Measurements from ENCODE around the gene TIPARP. TPM values are rescaled to one million over a fixed set of nuclear protein-coding genes. Genes with fewer than 3 reads are reported as not detected.
A peak's percentile ranks its signal among the peaks of the same experiment; 100 is the strongest.

The TIPARP gene
- total RNA-seq, 1 experiment from 2014 or later = 20.4 TPM

DNA sequence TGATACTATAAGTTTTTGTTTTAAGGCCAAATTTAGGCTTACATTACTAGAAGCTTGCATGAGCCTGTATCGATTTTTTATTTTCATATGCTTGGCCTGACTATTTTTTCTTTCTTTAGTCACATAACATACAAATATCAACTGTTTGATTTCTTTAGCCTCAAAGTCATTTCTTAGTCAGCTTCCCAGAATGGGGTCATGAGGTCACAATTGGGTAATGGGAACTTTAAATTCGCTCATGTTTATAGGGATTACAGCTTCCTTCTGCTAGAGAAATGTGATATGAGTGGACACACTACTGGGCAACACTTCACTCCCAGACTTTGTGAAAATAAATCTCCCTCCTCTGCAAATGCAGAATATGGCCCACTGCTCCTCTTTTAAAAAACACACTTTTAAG lies 9.1 kb upstream of the TIPARP start:
- Histone ChIP-seq H3K27ac (ENCODE audit: low read length) (no peak overlapping the region), H3K79me2 (ENCODE audit: low read length) (no peaks in the 10 kb centered on the region), H3K9ac (ENCODE audit: low read length) (no peak overlapping the region), H2AFZ (ENCODE audit: low read length) (no peak overlapping the region), H3K4me2 (ENCODE audit: low read depth, low read length, poor library complexity, severe bottlenecking) (no peak overlapping the region), H3K4me3 (ENCODE audit: low read length) (no peak overlapping the region), H3K27me3 (ENCODE audit: low read length) (no peaks in the 10 kb centered on the region), H3K36me3 (ENCODE audit: insufficient read depth, low read length) (no peaks in the 10 kb centered on the region), H4K20me1 (ENCODE audit: insufficient read depth, low read depth, low read length) (no peaks in the 10 kb centered on the region), H3K9me3 (ENCODE audit: low read length) (no peaks in the 10 kb centered on the region), H3K4me1 (ENCODE audit: low read length) (no peaks in the 10 kb centered on the region), H3K9me2 (replicated peaks; ENCODE audit: insufficient read depth, low read length) (no peaks in the 10 kb centered on the region)
- DNase-seq = no peak

DNA sequence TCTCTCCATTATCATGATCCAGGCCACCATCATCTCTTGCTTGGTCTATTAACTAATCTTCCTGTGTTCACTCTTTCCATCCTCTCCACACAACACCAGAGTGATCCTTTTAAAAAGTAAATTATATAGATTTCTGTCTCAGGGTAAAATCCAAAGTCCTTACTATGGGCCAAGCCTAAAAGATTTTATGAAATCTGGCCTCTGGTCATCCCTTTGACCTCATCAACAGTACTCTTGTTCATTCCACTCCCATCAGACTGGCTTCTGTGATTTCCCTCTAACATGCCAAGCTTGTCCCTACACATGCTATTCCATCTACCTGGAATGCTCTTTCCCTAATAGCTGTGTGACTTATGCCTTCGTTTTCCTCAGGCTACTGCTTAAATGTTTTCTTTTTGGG lies 8.3 kb upstream of the TIPARP start:
- H3K9me3 ChIP-seq (ENCODE audit: low read length) = no peaks in the 10 kb centered on the region
- no peaks in the 10 kb centered on the region for H3K9me2 ChIP-seq (replicated peaks; ENCODE audit: insufficient read depth, low read length)
- no peaks in the 10 kb centered on the region for H3K79me2 ChIP-seq (ENCODE audit: low read length)
- no peak overlapping the region for H2AFZ ChIP-seq (ENCODE audit: low read length)
- H3K27ac ChIP-seq (ENCODE audit: low read length) = no peak overlapping the region
- no peak for DNase-seq
- no peak overlapping the region for H3K4me3 ChIP-seq (ENCODE audit: low read length)
- H3K4me1 ChIP-seq (ENCODE audit: low read length) = no peaks in the 10 kb centered on the region
- H4K20me1 ChIP-seq (ENCODE audit: insufficient read depth, low read depth, low read length) = no peaks in the 10 kb centered on the region
- H3K4me2 ChIP-seq (ENCODE audit: low read depth, low read length, poor library complexity, severe bottlenecking) = no peak overlapping the region
- no peaks in the 10 kb centered on the region for H3K36me3 ChIP-seq (ENCODE audit: insufficient read depth, low read length)
- no peak overlapping the region for H3K9ac ChIP-seq (ENCODE audit: low read length)
- no peaks in the 10 kb centered on the region for H3K27me3 ChIP-seq (ENCODE audit: low read length)

DNA sequence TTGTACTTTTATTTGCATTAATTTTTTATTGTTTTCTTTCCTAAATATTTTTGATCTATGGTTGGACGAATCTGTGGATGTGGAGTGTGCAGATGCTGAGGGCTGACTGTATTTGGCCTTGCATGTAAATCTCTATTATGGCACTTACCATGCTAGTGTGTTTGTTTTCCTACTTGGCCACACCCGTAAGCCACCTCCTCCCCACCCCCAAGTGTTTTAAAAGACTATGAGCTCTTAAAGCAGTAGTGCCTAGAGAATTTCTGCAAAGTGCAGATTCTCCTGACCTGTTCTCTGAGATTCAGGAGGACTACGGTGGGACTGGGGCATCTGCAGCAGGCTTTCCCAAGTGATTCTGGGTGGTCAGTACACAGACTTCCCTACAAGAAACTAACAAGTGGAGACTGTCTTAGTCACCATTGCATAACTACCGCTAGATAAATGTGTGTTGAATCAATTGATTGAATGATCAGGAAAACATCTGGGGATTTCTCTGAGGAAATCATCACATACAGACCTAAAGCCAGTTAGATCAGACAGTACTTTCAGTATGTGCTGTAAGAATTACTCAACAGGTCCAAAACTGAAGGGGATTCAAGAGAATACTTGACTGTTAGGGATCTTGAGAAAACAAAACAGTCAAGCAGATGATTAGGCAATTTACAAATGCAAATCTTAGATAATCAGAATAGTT lies 6.2 kb upstream of the TIPARP start:
- H3K4me2 ChIP-seq (ENCODE audit: low read depth, low read length, poor library complexity, severe bottlenecking) = no peak overlapping the region

DNA sequence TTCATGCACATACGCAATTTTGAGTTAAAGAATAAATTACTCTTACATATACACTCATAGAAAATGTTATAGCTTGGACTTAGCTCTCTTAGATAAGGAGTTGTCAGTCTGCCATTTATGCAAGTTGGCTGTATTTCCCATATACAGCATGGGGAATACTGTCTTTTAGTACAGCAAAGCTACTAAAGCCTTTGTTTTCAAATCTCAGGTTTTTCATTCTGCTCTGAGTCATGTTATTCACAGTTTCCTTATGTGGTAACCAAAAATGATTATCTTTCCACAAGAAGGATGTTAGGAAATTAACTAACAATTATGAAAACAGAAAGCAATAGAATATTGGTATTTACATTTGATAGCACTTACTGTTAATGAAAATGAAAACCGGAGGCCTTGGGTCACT lies 4.3 kb upstream of the TIPARP start:
- no peaks in the 10 kb centered on the region for H3K9me3 ChIP-seq (ENCODE audit: low read length)

More for the DNA sequence above, 6.2 kb upstream of the TIPARP start:
- H3K9me2 ChIP-seq (replicated peaks; ENCODE audit: insufficient read depth, low read length) = no peaks in the 10 kb centered on the region
- no peaks in the 10 kb centered on the region for H3K36me3 ChIP-seq (ENCODE audit: insufficient read depth, low read length)
- no peaks in the 10 kb centered on the region for H3K79me2 ChIP-seq (ENCODE audit: low read length)
- no peak overlapping the region for H3K4me3 ChIP-seq (ENCODE audit: low read length)
- no peaks in the 10 kb centered on the region for H3K27me3 ChIP-seq (ENCODE audit: low read length)
- H4K20me1 ChIP-seq (ENCODE audit: insufficient read depth, low read depth, low read length) = no peaks in the 10 kb centered on the region
- no peaks in the 10 kb centered on the region for H3K9me3 ChIP-seq (ENCODE audit: low read length)
- H3K4me1 ChIP-seq (ENCODE audit: low read length) = no peaks in the 10 kb centered on the region
- H3K27ac ChIP-seq (ENCODE audit: low read length) = no peak overlapping the region
- H3K9ac ChIP-seq (ENCODE audit: low read length) = no peak overlapping the region
- no peak for DNase-seq
- no peak overlapping the region for H2AFZ ChIP-seq (ENCODE audit: low read length)

DNA sequence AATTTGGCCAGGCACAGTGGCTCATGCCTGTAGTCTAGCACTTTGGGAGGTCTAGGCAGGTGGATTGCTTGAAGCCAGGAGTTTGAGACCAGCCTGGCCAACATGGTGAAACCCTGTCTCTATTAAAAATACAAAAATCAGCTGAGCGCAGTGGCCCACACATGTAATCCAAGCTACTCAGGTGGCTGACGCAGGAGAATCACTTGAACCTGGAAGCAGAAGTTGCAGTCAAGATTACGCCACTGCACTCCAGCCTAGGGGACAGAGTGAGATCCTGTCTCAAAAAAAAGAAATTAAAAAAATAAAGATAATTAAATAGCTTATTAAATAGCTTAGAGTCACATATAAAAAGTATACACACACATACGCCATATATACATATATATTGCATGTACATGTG lies 3.7 kb upstream of the TIPARP start:
- Histone ChIP-seq H3K4me1 (ENCODE audit: low read length) (peaks cover 6% of the 10 kb centered on the region), H3K9ac (ENCODE audit: low read length) (no peak overlapping the region), H4K20me1 (ENCODE audit: insufficient read depth, low read depth, low read length) (no peaks in the 10 kb centered on the region), H3K4me3 (ENCODE audit: low read length) (no peak overlapping the region), H3K9me3 (ENCODE audit: low read length) (no peaks in the 10 kb centered on the region), H3K27ac (ENCODE audit: low read length) (no peak overlapping the region), H3K36me3 (ENCODE audit: insufficient read depth, low read length) (no peaks in the 10 kb centered on the region), H3K79me2 (ENCODE audit: low read length) (peaks cover under 1% of the 10 kb centered on the region; the same call in 1 of the 2 replicates), H3K4me2 (ENCODE audit: low read depth, low read length, poor library complexity, severe bottlenecking) (no peak overlapping the region), H3K27me3 (ENCODE audit: low read length) (no peaks in the 10 kb centered on the region), H2AFZ (ENCODE audit: low read length) (no peak overlapping the region), H3K9me2 (replicated peaks; ENCODE audit: insufficient read depth, low read length) (no peaks in the 10 kb centered on the region)
- no peak for DNase-seq

More for the DNA sequence above, 4.3 kb upstream of the TIPARP start:
- Histone ChIP-seq H3K27me3 (ENCODE audit: low read length) (no peaks in the 10 kb centered on the region), H4K20me1 (ENCODE audit: insufficient read depth, low read depth, low read length) (no peaks in the 10 kb centered on the region), H3K27ac (ENCODE audit: low read length) (no peak overlapping the region), H3K79me2 (ENCODE audit: low read length) (no peaks in the 10 kb centered on the region), H3K9me2 (replicated peaks; ENCODE audit: insufficient read depth, low read length) (no peaks in the 10 kb centered on the region), H3K36me3 (ENCODE audit: insufficient read depth, low read length) (no peaks in the 10 kb centered on the region), H3K9ac (ENCODE audit: low read length) (no peak overlapping the region), H3K4me3 (ENCODE audit: low read length) (no peak overlapping the region), H2AFZ (ENCODE audit: low read length) (no peak overlapping the region), H3K4me1 (ENCODE audit: low read length) (peaks cover 6% of the 10 kb centered on the region), H3K4me2 (ENCODE audit: low read depth, low read length, poor library complexity, severe bottlenecking) (no peak overlapping the region)
- peak; percentile 0 for DNase-seq

DNA sequence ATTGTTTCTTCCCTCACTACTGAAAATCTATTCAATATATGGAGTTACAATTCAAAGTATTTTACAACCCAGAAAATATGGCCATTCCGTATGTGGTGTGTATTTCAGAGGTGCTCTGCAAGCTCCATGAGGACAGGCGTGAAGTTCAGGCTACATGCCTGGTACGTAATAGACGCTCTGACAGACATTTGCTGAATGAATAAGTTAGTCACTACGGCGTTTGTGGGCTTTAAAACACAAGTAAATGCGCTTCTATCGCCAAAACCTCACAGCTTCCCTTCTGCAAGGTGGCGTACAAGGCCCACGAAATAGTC lies 701 bp upstream of the TIPARP start:
- DNase-seq = no peak
- H2AFZ ChIP-seq (ENCODE audit: low read length) = peak overlapping the region; percentile 49; the same call in 1 of the 2 replicates
- H3K4me3 ChIP-seq (ENCODE audit: low read length) = peak overlapping the region; percentile 85
- peaks cover 17% of the 10 kb centered on the region for H4K20me1 ChIP-seq (ENCODE audit: insufficient read depth, low read depth, low read length)
- no peaks in the 10 kb centered on the region for H3K9me3 ChIP-seq (ENCODE audit: low read length)
- peak overlapping the region; percentile 88 for H3K4me2 ChIP-seq (ENCODE audit: low read depth, low read length, poor library complexity, severe bottlenecking)
- H3K9me2 ChIP-seq (replicated peaks; ENCODE audit: insufficient read depth, low read length) = no peaks in the 10 kb centered on the region
- H3K9ac ChIP-seq (ENCODE audit: low read length) = peak overlapping the region; percentile 62
- peaks cover 26% of the 10 kb centered on the region for H3K79me2 ChIP-seq (ENCODE audit: low read length)
- peaks cover 10% of the 10 kb centered on the region; the same call in 1 of the 2 replicates for H3K36me3 ChIP-seq (ENCODE audit: insufficient read depth, low read length)
- H3K4me1 ChIP-seq (ENCODE audit: low read length) = peaks cover 36% of the 10 kb centered on the region
- H3K27ac ChIP-seq (ENCODE audit: low read length) = no peak overlapping the region
- H3K27me3 ChIP-seq (ENCODE audit: low read length) = no peaks in the 10 kb centered on the region

DNA sequence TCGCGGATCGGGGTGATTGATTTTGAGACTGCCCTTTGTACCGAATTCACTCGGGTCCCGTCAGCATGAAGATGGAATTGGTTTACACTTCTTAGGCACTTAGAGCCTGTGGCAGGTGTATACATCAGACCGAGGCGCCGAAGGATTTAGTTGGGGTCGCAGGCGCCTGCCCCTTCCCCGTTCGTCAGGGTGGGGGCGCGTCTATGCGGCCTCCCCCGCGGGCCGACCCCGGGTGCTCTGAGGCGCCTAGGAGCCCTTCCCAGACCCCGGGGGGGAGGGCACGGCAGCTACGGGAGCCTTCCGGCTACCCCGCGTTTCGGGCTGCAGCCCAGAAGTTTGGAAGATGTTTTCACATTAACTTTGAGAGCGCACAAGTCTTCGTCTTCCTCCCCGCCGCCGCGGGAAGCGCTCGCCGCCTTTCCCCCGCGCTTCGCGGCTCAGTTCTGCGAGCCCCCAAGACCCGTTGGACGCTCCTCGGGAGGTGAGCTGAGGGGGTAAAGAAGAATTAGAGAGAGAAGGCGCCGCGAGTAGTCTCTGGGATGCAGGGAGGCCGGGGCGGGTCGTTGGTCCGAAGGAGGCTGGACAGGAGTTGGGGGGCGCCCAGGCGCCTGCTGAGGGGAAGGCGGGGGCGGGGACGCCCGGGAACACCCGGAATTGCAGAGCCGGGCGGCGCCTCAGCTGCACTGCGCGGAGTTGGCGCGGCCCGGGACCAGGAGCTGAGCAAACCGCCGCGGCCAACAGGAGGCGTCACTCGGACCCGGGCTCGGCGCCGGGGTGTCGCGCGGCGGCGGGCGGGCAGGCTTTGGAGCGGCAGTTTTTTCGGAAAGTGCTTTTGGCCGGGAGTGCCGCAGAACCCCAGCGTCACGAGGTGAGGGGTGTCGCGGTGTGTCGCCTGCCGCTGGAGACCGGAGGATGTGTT lies 780 bp downstream of the TIPARP start:
- Histone ChIP-seq H4K20me1 (ENCODE audit: insufficient read depth, low read depth, low read length) (peaks cover 17% of the 10 kb centered on the region), H3K9me3 (ENCODE audit: low read length) (no peaks in the 10 kb centered on the region), H3K36me3 (ENCODE audit: insufficient read depth, low read length) (peaks cover 12% of the 10 kb centered on the region), H3K4me1 (ENCODE audit: low read length) (peaks cover 51% of the 10 kb centered on the region), H3K9me2 (replicated peaks; ENCODE audit: insufficient read depth, low read length) (no peaks in the 10 kb centered on the region), H3K4me2 (ENCODE audit: low read depth, low read length, poor library complexity, severe bottlenecking) (peak overlapping the region; percentile 88), H2AFZ (ENCODE audit: low read length) (no peak overlapping the region), H3K79me2 (ENCODE audit: low read length) (peaks cover 26% of the 10 kb centered on the region), H3K27ac (ENCODE audit: low read length) (0 out of 2 replicates have a peak overlapping the region, but pooled peaks have one; percentile 31), H3K4me3 (ENCODE audit: low read length) (peak overlapping the region; percentile 85), H3K27me3 (ENCODE audit: low read length) (no peaks in the 10 kb centered on the region), H3K9ac (ENCODE audit: low read length) (peak overlapping the region; percentile 80)
- peak; percentile 80 for DNase-seq
